ENCODE results near the gene RNF5.

Gene RNF5

GRCh38 chr6:32212076-32212760 is 34.0 kb downstream of the RNF5 start:
- no peak for DNase-seq

GRCh38 chr6:32213649-32214048 is 35.4 kb downstream of the RNF5 start:
- no peak for DNase-seq

- DNase-seq = no peak
These were observed 35.9 kb downstream of the RNF5 start for GRCh38 chr6:32214126-32214525.

GRCh38 chr6:32215617-32216016 is 37.4 kb downstream of the RNF5 start:
- DNase-seq = no peak

GRCh38 chr6:32216285-32216684 is 38.1 kb downstream of the RNF5 start:
- DNase-seq = no peak

- DNase-seq = no peak
These were observed 38.8 kb downstream of the RNF5 start for GRCh38 chr6:32216998-32217397.

GRCh38 chr6:32218167-32218566 is 40.0 kb downstream of the RNF5 start:
- no peak for DNase-seq

GRCh38 chr6:32220021-32220420 is 41.8 kb downstream of the RNF5 start:
- no peak for DNase-seq

- no peak for DNase-seq
These were observed 44.4 kb downstream of the RNF5 start for GRCh38 chr6:32222333-32223230.

GRCh38 chr6:32223258-32224235 is 45.3 kb downstream of the RNF5 start, which contains the start of gene NOTCH4:
Gene NOTCH4, minus strand, starts transcription at chr6:32224067. Its CDS starts 139 bp downstream, at chr6:32223928.
- no peak for DNase-seq

GRCh38 chr6:32224696-32225095 is 46.5 kb downstream of the RNF5 start:
- no peak for DNase-seq

GRCh38 chr6:32226434-32226833 is 48.2 kb downstream of the RNF5 start:
- no peak for DNase-seq

Data from SHP77 treated with DMSO at 0.1 percent for 48 hours (cell line).